Measurements from ENCODE around the gene DIPK1A.

DNA sequence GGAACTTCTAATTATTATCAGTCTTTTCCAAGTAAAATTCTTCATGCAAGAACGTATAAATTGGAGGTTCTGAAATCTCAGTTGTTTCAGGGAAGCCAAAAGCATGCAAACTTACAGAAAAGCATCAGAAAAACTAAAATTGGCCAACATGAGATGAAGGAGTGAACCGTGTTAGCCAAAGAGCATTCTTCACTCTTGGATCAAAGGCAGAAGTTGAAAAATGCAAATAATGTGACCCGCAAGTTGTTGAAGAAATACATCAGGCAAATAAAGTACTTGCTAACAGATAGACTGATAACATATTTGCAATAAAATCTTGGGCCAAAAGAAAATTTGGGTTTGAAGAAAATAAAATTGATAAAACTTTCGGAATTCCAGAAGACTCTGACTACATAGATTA, 29.6 kb downstream of the DIPK1A start:
- TF ChIP-seq, protein P1, sequence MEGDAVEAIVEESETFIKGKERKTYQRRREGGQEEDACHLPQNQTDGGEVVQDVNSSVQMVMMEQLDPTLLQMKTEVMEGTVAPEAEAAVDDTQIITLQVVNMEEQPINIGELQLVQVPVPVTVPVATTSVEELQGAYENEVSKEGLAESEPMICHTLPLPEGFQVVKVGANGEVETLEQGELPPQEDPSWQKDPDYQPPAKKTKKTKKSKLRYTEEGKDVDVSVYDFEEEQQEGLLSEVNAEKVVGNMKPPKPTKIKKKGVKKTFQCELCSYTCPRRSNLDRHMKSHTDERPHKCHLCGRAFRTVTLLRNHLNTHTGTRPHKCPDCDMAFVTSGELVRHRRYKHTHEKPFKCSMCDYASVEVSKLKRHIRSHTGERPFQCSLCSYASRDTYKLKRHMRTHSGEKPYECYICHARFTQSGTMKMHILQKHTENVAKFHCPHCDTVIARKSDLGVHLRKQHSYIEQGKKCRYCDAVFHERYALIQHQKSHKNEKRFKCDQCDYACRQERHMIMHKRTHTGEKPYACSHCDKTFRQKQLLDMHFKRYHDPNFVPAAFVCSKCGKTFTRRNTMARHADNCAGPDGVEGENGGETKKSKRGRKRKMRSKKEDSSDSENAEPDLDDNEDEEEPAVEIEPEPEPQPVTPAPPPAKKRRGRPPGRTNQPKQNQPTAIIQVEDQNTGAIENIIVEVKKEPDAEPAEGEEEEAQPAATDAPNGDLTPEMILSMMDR (IDR thresholded peaks at IDR 0.05 in 8 of 11, conservative IDR thresholded peaks at IDR 0.05 in 3 of 11) = no peak
- no peak for TF ChIP-seq POLR2A (IDR thresholded peaks at IDR 0.05)

Measured in spleen (tissue), 7 donors.